ENCODE data around the gene MANF. TPM values are rescaled to one million over a fixed set of nuclear protein-coding genes. Genes with fewer than 3 reads are reported as not detected.

MANF gene
- total and polyA plus RNA-seq, 7 donors: 12.2 to 138 (median 21.0) TPM

DNA sequence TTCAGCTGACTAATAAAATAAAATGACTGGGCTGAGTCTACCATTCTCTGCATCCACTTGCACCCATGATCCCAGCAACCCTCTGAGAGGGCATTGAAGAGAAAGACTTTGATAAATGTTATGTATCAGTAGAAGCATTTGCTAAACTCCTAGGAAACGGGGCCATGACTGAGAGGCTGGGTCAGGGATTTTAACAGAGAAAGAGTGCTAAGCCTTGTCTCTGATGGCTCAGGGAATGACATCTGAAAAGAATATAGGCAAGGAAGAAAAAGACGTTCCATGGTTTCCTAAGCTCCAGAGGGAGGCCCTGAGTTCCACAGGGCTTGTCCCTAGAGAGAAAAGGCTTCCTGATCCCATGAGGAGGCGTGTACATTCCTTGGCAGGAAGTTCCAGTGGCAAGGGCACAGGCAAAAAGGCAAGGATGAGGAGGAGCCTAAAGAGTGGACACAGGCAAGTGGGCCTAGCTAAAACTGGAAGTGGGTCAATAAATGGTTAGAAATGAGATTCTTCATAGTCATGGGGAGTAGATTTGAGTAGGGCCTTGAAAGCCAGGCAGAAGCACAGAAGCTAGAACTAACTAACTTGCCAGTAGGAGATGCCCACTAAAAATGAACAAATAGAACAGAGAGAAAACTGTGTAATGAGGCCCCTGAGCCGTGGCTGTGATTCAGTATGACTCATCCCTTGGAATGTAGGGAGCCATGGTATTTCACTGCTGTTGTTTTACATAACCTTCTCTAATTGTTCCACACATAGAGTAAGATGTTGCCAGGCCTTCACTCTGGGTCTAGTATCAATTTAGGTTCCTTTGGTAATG is 44.9 kb upstream of the MANF start:
- 63 to 69% methylated on average over 4 of the region's 4 CpGs for WGBS, 2 donors
- H3K36me3 ChIP-seq: no peaks in the 10 kb centered on the region
- peaks cover 0 to 24% (median 19%) of the 10 kb centered on the region in 4 donors for H3K4me1 ChIP-seq
- H3K27ac ChIP-seq: peak overlapping the region; percentile 58 to 83 (median 70)
- intact Hi-C loops (cut with DNase I): no loop called here
- TF ChIP-seq, protein P1, sequence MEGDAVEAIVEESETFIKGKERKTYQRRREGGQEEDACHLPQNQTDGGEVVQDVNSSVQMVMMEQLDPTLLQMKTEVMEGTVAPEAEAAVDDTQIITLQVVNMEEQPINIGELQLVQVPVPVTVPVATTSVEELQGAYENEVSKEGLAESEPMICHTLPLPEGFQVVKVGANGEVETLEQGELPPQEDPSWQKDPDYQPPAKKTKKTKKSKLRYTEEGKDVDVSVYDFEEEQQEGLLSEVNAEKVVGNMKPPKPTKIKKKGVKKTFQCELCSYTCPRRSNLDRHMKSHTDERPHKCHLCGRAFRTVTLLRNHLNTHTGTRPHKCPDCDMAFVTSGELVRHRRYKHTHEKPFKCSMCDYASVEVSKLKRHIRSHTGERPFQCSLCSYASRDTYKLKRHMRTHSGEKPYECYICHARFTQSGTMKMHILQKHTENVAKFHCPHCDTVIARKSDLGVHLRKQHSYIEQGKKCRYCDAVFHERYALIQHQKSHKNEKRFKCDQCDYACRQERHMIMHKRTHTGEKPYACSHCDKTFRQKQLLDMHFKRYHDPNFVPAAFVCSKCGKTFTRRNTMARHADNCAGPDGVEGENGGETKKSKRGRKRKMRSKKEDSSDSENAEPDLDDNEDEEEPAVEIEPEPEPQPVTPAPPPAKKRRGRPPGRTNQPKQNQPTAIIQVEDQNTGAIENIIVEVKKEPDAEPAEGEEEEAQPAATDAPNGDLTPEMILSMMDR (IDR thresholded peaks at IDR 0.05): no peak
- no peak for TF ChIP-seq POLR2AphosphoS5 (IDR thresholded peaks at IDR 0.05)
- TF ChIP-seq EP300 (IDR thresholded peaks at IDR 0.05): no peak
- TF ChIP-seq POLR2A (IDR thresholded peaks at IDR 0.05): no peak
- no peak overlapping the region for H3K4me3 ChIP-seq
- DNase-seq: peak; percentile 66
- H3K9me3 ChIP-seq: no peaks in the 10 kb centered on the region
- H3K27me3 ChIP-seq: no peaks in the 10 kb centered on the region

DNA sequence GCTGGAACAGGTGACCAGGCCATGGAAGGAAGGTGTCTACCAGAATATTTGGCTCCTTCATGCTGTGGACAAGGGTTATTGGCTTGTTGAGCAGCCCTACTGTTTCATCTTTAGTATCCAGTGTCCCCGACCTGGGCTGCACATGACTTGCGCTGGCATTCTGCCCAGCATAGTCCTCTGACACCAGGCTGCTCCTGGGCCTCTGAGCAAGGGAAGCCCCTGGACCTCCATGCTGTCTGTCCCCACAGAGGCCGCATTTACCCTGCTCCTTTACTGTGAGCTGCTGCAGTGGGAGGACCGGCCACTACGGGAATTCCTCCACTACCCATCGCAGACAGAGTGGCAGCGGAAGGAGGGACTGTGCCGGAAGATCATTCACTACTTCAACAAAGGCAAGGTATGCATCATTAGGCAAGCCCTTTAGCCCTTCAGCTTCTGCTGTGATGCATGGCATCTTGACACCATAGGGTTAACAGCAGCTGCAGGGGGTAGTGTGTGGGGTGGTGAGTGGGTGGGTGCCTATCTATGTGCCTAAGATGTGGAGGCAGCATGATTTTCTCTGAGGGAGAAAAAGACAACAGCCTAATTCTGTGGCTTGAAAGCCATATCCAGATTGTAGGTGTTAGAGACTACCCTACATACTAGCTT is 44.0 kb upstream of the MANF start:
- TF ChIP-seq EP300 (IDR thresholded peaks at IDR 0.05) (no peak), POLR2A (IDR thresholded peaks at IDR 0.05) (no peak), POLR2AphosphoS5 (IDR thresholded peaks at IDR 0.05) (no peak)
- TF ChIP-seq, protein P1 (IDR thresholded peaks at IDR 0.05): no peak
- peaks cover 0 to 24% (median 19%) of the 10 kb centered on the region in 4 donors for H3K4me1 ChIP-seq
- 90 to 91% methylated on average over 8 of the region's 8 CpGs for WGBS, 2 donors
- H3K27me3 ChIP-seq: no peaks in the 10 kb centered on the region
- intact Hi-C loops (cut with DNase I): no loop called here
- H3K36me3 ChIP-seq: no peaks in the 10 kb centered on the region
- H3K27ac ChIP-seq: peak overlapping the region; percentile 58 to 83 (median 70)
- H3K4me3 ChIP-seq: no peak overlapping the region
- no peaks in the 10 kb centered on the region for H3K9me3 ChIP-seq
- DNase-seq: peak; percentile 64

DNA sequence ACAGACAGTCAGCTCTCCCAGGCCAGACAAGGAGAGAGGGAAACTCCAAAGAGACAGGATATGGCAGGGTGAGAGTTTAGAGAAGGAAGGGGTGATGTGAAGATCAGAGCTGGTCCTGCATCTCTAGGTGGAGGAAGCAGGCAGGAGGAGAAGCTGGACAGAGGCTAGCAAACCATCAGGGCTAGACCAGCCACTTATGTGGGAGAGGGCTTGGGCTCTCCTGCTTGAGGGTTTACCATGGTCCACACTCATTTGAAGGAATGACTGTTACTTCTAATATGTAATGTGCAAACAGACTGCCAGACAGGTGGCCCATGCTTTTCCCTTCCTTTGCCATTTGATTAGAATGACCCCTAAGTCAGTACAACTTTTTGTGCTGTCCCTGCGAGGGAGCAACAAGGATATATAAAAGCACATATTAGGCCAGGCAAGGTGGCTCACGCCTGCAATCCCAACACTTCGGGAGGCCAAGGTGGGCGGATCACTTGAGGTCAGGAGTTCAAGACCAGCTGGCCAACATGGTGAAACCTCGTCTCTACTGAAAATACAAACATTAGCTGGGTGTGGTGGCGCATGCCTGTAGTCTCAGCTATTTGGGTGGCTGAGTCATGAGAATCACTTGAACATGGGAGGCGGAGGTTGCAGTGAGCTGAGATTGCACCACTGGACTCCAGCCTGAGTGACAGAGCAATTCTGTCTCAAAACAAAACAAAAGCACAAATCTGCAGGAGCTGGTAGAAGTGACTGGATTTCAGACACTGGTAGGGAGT is 41.0 kb upstream of the MANF start:
- DNase-seq: peak; percentile 47
- TF ChIP-seq, protein P1 (IDR thresholded peaks at IDR 0.05): no peak
- TF ChIP-seq EP300 (IDR thresholded peaks at IDR 0.05): no peak
- no peak for TF ChIP-seq POLR2A (IDR thresholded peaks at IDR 0.05)
- TF ChIP-seq POLR2AphosphoS5 (IDR thresholded peaks at IDR 0.05): no peak
- H3K4me3 ChIP-seq: no peak overlapping the region
- no peaks in the 10 kb centered on the region for H3K36me3 ChIP-seq
- H3K9me3 ChIP-seq: no peaks in the 10 kb centered on the region
- WGBS, 2 donors: 67 to 82% methylated on average over 7 of the region's 7 CpGs
- intact Hi-C loops (cut with DNase I): no loop called here
- H3K4me1 ChIP-seq: peaks cover 0 to 19% (median 16%) of the 10 kb centered on the region in 4 donors
- no peaks in the 10 kb centered on the region for H3K27me3 ChIP-seq
- H3K27ac ChIP-seq: no peak overlapping the region

DNA sequence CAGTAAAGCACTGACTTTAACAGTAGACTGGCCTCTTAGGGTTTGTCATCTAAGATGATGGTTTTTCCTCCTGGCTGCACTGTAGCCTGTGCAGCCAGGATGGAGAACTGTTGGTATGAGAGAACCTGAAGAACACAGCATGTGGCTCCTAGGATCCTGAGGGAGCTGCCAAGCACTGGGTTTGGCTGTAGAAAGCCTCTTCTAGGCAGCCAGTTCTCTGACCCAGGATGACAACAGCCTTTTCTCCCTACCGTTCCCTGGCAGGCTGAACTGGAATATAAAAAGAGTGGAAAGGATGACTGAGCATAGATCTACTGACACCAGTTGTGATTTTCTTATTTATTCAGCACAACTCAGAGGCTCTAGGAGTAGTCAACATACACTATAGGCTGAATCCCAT is 34.3 kb upstream of the MANF start:
- Histone ChIP-seq H3K36me3 (no peaks in the 10 kb centered on the region), H3K27ac (no peak overlapping the region), H3K4me1 (no peaks in the 10 kb centered on the region), H3K27me3 (no peaks in the 10 kb centered on the region), H3K9me3 (no peaks in the 10 kb centered on the region), H3K4me3 (no peak overlapping the region)
- TF ChIP-seq POLR2A (IDR thresholded peaks at IDR 0.05): no peak
- no peak for TF ChIP-seq EP300 (IDR thresholded peaks at IDR 0.05)
- TF ChIP-seq, protein P1 (IDR thresholded peaks at IDR 0.05): no peak
- TF ChIP-seq POLR2AphosphoS5 (IDR thresholded peaks at IDR 0.05): no peak
- intact Hi-C loops (cut with DNase I): no loop called here
- peak; percentile 11 for DNase-seq
- 88 to 96% methylated on average over 1 of the region's 1 CpG for WGBS, 2 donors

All from sigmoid colon (tissue), 7 donors.